Anterior cingulate cortex (tissue), 58 donors: ENCODE measurements around the gene OR6S1.
"Not testable (repeated sequence)": the region's sequence is repeated elsewhere in the genome, so short reads cannot be mapped to it uniquely, and the experiment has no call there.

ENCODE experiments used
- DNase-seq, 58 donors: peaks; one replicate each; lab custom pipeline; 2025; lab: John Stamatoyannopoulos, UW

OR6S1 gene

GRCh38 chr14:20632448-20632830 is 9.1 kb downstream of the OR6S1 start:
- DNase-seq = peak in 2 of 58 donors; percentile 39 to 46

DNA sequence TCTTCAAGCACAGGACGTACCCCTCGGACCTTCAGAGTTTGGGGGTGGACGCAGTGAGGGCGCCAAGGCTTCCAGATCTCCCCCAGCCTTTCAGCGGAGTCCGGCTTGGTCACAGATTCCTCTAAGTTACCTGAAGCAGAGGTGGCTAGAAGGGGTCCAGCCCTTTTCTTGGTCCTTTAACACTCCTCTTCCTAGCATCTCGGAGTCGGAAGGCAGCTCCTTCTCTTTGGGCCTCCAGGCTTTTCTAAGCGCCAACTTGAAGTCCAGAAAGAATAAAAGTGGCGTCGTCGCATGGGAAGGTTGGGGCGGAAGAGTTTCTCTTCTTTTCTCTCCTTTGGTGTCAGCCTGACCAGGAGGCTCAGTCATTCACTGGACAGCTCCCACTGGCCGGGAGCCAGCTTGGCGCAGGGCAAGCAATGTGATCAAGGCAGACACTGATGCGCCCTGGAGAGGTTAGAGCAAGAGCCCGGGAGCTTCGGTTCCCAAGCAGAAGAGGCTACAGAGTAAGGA is 9.6 kb downstream of the OR6S1 start:
- DNase-seq = peak in 21 of 58 donors; percentile 3 to 71 (median 22)

DNA sequence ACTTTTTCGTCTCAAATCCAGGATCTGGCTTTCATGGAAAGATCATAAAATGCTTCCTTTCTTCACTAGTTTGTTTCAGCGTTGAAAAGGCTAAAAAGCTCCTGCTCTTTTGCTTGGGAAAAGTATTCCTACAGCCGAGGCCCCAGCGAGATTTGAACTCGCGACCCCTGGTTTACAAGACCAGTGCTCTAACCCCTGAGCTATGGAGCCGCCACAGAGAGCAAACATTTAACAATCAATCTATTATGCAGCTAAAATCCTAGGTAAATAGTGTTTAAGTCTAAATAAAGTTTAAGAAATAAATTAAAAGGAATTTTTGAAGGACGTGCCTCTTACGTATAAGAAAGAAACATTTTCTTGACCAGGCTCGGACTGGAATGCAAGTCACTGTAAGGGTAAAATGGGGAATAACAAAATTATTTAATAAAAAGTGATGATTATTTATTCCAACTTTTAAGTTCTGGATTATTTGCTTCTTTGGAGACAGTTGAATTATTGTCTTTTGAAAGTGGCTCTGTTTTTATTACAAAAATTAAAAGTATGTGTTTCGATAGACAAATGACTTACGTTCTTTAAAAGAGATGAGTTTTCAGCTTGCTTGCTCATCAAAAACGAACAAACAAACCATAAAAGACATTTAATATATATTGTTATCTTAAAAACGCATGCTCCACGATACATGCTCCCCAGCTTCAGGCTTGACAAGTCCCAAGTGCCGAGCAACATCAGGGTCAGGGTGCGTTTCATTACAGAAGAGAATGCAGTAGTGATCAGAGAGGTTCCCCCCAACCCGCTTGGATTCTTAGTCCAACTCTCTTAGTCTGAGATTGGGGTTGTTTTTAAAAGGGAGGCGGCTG is 10.2 kb downstream of the OR6S1 start:
- DNase-seq = peak in 19 of 58 donors; percentile 3 to 56 (median 27)

DNA sequence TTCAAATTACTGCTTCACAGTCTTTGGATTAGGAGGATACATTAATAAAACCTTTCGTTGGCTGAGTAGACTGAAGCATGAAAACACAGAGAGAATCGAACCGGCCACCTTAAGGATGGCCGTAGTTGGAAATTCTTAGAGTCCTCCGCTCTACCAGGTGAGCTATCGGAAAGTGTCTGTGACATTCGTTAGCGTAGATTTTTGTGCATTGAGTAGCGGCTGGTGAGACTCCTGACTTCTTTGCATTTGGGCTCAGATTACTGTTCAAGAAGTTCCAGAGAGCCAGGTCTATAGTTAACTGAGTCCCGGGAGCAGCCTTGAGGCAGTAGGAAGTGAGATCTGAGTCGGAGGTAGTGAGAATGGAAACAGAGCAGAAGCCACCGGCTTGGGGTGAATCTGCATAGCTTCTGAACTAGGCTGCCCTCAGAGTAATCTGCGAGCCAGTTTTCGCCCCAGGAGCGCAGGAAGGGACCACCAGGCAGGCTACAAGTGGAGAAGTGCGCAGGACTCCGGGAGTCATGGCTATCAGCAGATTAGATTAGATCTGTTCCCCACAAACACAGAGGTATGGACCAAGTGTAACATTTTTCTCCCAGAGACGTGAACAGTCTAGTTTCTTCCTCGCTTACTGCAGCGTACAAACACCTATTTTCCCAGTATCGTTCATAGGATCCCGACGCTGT is 11.0 kb downstream of the OR6S1 start:
- peak in 7 of 58 donors; percentile 2 to 25 (median 11) for DNase-seq

DNA sequence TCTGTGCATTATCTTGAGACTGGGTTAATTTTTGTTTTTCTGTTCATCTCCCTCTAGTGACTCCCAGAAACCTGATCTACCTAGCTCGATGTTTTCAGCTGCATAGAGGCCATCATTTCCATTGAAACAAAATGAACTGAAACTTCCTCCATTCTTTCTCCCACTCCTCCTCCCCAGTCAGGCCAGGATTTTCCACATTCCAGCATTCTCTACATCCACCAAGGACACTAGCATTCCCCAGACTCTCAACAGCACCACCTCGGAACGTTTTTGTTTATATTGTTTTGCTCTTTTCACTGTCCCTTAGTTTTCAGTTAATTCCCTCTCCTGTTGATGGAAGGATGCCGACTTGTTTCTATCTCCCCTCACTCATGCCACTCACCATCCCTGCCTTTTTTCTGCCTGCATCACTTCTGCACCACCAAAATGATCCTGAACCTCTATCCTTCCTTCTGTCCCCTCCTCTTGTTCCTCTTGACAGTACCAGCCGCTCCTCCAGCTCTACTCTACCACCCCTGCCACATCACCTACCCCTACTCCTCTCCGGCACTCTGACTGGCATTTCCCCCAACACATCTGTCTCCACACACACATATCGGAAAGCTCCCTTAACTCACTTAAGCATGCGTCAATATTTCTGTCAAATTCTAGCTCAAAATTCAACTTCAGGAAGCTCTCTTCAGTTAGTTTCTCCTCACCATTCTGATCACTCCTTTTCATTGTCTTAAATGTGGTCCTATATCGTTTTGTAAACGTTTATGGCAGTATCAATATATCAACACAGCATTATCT is 13.2 kb downstream of the OR6S1 start:
- no peak for DNase-seq

GRCh38 chr14:20627346-20628027 is 14.0 kb downstream of the OR6S1 start:
- DNase-seq = no peak

DNA sequence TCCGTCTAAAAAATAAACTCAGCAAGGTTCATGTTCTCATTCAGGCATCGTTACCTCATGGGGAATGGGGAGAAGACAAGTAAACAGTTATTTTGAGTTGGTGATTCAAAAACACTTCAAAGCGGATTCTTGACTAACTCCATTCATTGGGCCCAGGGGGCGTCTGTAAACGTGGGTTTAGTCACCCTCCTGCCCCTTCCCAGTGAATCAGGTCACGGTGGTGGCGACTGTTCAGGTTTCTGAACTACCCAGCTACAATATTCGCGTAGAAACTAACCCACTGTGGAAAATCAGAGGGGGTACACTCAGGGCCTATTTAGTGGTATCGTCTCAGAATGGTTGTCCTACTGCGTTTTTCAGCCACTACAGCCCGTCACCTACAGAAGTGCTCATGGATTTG is 15.2 kb downstream of the OR6S1 start:
- no peak for DNase-seq

DNA sequence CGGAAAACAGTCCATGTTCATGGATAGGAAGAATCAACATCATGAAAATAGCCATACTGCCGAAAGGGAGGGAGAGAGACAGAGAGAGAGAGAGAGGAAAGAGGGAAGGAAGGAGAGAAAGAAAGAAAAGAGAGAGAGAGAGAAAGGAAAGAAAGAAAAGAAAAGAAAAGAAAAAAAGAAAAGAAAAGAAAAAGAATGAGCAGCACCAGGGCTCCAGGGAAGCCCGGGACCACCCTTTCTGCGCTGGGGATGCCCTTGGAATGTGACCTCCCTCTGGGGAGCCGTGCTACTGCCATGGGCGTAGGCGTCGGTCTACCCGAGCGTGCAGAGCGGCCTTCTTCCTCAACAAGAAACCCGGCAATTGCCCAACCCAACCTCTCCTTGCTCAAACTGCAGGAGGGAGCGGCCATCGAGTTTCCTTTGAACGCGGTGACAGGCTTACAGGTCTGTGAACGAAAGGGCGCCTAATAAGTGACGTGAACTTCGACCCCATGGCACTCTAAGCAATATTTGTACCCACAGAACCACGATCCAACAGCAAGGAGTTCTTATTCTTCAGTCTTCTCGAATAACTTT is 16.9 kb downstream of the OR6S1 start:
- peak in 1 of 58 donors; percentile 20 for DNase-seq

DNA sequence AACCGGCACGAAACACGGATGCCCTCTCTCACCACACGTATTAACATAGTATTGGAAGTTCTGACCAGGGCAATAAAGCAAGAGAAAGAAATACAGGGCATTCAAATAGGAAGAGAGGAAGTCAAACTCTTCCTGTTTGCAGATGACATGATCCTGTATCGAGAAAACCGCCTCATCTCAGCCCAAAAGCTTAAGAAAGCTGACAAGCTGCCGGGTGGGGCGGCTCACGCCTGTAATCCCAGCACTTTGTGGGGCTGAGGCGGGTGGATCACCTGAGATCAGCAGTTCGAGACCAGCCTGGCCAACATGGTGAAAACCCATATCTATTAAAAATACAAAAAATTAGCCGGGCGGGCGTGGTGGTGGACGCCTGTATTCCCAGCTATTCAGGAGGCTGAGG is 17.7 kb downstream of the OR6S1 start:
- DNase-seq = no peak

- no peak for DNase-seq
These were observed 18.6 kb downstream of the OR6S1 start for GRCh38 chr14:20622816-20623291.

DNA sequence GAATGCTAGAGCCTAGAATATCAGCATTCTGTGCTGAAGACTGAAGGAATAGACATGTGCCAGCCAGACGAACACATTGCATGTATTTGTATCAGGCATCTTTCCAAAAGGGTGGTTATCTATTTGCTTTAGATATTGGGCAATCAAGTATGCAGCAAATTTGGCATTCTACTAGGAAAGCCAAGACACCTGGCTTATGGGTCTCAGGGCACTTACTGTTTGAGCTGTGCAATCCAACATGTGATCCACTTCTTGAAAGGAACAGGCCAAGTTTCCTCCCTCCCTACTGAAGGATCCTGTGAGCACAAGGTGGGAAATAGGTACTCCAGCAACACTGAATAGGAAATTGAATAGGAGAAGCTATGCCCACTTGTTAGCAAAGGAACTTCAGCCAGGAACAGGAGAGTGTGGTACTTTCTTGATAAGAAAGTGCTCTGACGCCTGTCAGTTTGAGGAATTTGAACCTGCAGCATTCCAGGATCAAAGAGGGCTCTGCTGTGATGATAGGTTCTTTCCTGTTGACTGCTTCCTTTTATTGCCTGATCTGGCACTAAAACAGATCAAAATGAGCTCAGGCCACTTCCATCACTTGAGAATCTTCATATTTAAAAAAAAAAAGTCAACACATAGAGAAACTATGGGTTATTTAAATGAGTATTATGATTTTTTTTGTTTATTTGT is 20.6 kb downstream of the OR6S1 start:
- DNase-seq = no peak

DNA sequence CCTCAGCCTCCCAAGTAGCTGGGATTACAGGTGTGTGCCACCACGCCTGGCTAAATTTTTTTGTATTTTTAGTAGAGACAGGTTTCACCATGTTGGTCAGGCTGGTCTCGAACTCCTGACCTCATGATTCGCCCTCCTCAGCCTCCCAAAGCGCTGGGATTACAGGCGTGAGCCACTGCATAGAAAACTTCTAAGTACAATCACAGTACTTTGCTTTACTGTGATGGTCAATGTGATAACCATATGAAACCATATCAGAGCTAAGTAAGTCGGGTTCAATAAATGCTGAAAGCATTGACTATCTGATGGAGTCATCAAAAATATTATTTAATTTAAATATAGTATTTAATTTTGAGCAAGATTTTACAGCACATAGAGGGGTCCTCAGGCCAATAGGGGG is 21.8 kb downstream of the OR6S1 start:
- not testable (repeated sequence) for DNase-seq

DNA sequence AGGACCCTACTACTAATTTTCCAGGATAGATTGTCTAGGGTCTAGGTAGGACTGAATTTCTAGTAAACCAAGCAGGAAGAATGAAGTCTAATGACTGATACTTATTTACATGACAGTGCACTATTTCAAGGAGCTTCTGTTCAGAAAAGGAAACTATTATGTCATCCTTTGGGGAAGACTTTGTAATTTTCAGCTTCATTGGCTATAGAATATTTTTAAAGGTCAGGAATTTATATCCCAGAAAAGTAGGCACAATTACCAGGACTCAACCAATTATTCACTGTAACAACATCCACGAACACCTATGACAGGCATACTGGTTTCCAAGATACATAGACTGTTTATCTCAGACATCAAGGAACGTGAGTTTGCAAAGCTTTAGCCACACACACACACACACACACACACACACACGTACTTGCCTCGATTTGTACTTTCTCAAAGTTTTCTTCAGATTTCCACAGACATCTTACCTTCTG is 23.2 kb downstream of the OR6S1 start:
- DNase-seq = no peak

DNA sequence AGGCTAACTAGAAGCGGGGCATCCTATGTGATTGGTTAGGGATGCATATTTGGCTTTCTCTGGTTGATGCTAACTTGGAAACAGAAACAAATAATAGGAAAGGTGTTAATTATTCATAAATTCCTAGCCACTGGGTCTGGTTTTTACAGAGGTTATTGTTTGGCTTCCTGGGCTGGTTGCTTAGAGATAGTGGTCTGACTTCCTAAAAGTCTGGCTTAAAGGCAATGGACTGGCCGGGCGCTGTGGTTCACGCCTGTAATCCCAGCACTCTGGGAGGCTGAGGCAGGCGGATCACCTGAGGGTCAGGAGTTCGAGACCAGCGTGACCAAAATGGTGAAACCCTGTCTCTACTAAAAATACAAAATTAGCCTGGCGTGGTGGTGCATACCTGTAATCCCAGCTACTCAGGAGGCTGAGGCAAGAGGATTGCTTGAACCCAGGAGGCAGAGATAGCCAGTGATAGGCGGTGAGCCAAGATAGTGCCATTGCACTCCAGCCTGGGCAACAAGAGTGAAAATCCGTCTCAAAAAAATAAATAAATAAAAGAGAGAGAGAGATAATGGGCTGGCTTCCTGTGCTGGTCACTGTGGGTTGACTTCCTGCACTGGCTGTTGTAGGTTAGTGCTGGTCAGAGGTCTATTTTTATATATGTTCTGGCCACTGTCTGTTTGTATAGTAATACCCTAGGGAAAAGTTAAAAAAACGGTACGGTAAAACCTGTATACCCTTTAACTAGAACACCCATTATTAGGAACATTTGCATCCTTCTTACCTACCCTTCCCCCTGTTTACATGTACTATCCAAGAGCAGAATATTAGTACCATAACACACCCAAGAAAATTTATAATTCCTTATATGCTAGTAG is 24.1 kb downstream of the OR6S1 start:
- no peak for DNase-seq

GRCh38 chr14:20615996-20616395 is 25.5 kb downstream of the OR6S1 start:
- DNase-seq = no peak

GRCh38 chr14:20614038-20614840 is 27.3 kb downstream of the OR6S1 start:
- peak in 12 of 58 donors; percentile 6 to 77 (median 47) for DNase-seq
